Measurements from ENCODE around the gene SSRP1.

GRCh38 chr11:57360991-57361390 lies 25.3 kb upstream of the SSRP1 start:
- TF ChIP-seq, protein P1, sequence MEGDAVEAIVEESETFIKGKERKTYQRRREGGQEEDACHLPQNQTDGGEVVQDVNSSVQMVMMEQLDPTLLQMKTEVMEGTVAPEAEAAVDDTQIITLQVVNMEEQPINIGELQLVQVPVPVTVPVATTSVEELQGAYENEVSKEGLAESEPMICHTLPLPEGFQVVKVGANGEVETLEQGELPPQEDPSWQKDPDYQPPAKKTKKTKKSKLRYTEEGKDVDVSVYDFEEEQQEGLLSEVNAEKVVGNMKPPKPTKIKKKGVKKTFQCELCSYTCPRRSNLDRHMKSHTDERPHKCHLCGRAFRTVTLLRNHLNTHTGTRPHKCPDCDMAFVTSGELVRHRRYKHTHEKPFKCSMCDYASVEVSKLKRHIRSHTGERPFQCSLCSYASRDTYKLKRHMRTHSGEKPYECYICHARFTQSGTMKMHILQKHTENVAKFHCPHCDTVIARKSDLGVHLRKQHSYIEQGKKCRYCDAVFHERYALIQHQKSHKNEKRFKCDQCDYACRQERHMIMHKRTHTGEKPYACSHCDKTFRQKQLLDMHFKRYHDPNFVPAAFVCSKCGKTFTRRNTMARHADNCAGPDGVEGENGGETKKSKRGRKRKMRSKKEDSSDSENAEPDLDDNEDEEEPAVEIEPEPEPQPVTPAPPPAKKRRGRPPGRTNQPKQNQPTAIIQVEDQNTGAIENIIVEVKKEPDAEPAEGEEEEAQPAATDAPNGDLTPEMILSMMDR (IDR thresholded peaks at IDR 0.05) = no peak
- no peak for TF ChIP-seq POLR2A (IDR thresholded peaks at IDR 0.05)

Data from adrenal gland (tissue), 5 donors.